ENCODE results near the gene DHRS3.

The DHRS3 gene

DNA sequence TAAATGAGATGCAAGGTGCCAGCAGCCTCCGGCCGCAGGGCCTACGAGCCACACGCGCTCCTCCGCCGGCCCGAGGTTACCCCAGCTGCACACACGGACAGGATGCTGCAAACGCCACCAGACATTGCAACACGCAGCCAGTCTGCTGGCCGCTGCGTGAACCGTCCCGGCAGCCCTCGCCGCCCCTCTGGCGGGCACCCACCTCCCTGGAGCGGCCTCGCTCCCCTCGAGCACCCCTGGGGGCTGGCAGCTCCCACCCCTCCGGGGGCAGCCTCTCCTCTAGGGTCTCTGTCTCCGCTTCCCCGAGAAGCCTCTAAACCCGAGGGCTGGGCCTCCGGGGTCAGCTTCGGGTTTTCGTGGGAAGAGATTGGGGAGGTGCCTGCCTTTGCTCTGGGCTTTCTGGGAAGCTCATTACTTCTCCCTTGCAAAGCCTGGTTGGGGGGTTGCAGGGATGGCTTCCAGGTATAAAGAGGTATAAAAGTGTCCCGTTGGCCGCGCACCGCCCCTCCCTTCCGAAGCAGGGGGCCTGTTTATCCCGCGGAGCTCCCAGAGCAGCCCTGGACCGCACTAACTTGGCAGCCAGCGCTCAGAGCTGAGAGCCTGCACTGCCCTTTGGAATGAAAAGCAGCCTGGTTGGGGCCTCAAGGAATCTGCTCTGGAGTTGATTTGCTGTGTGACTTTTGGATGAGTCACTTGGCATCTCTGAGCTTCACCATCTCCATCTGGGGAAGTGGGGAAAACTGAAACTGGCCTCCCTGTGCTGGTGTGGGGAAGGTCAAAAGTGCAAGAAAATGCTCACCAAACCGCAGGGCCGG is 21.8 kb downstream of the DHRS3 start:
- Histone ChIP-seq H3K9me3 (ENCODE audit: control insufficient read depth in 2 of 2, low read length in 2 of 2) (no peaks in the 10 kb centered on the region), H3K4me1 (ENCODE audit: control insufficient read depth, insufficient read depth, low read length) (peaks cover 85% of the 10 kb centered on the region), H3K36me3 (ENCODE audit: control insufficient read depth in 2 of 2, insufficient read depth in 2 of 2, low read length in 2 of 2) (peaks cover 0 to 7% of the 10 kb centered on the region in 2 donors), H3K9ac (ENCODE audit: low read length in 2 of 2) (peak overlapping the region in 1 of 2 donors; percentile 47), H3K27me3 (ENCODE audit: control insufficient read depth in 1 of 2, insufficient read depth in 2 of 2, low read length in 2 of 2) (no peaks in the 10 kb centered on the region), H3K4me3 (ENCODE audit: low read length in 2 of 2) (peak overlapping the region; percentile 15 to 70), H3K27ac (ENCODE audit: low read length) (peak overlapping the region; percentile 94)

- Histone ChIP-seq H3K27me3 (ENCODE audit: control insufficient read depth in 1 of 2, insufficient read depth in 2 of 2, low read length in 2 of 2) (no peaks in the 10 kb centered on the region), H3K9ac (ENCODE audit: low read length in 2 of 2) (peak overlapping the region in 1 of 2 donors; percentile 64), H3K4me1 (ENCODE audit: control insufficient read depth, insufficient read depth, low read length) (peaks cover 85% of the 10 kb centered on the region), H3K4me3 (ENCODE audit: low read length in 2 of 2) (peak overlapping the region; percentile 15 to 70), H3K27ac (ENCODE audit: low read length) (peak overlapping the region; percentile 94), H3K36me3 (ENCODE audit: control insufficient read depth in 2 of 2, insufficient read depth in 2 of 2, low read length in 2 of 2) (peaks cover 0 to 7% of the 10 kb centered on the region in 2 donors), H3K9me3 (ENCODE audit: control insufficient read depth in 2 of 2, low read length in 2 of 2) (no peaks in the 10 kb centered on the region)
These were observed 22.3 kb downstream of the DHRS3 start for GRCh38 chr1:12595757-12596006.

- peak overlapping the region; percentile 94 for H3K27ac ChIP-seq (ENCODE audit: low read length)
- no peaks in the 10 kb centered on the region for H3K27me3 ChIP-seq (ENCODE audit: control insufficient read depth in 1 of 2, insufficient read depth in 2 of 2, low read length in 2 of 2)
- peaks cover 84% of the 10 kb centered on the region for H3K4me1 ChIP-seq (ENCODE audit: control insufficient read depth, insufficient read depth, low read length)
- H3K4me3 ChIP-seq (ENCODE audit: low read length in 2 of 2), result peak overlapping the region; percentile 22 to 65
- H3K9ac ChIP-seq (ENCODE audit: low read length in 2 of 2), result peak overlapping the region; percentile 23 to 64
- peaks cover 0 to 7% of the 10 kb centered on the region in 2 donors for H3K36me3 ChIP-seq (ENCODE audit: control insufficient read depth in 2 of 2, insufficient read depth in 2 of 2, low read length in 2 of 2)
- H3K9me3 ChIP-seq (ENCODE audit: control insufficient read depth in 2 of 2, low read length in 2 of 2), result no peaks in the 10 kb centered on the region
These were observed 22.8 kb downstream of the DHRS3 start for GRCh38 chr1:12594966-12595756.

DNA sequence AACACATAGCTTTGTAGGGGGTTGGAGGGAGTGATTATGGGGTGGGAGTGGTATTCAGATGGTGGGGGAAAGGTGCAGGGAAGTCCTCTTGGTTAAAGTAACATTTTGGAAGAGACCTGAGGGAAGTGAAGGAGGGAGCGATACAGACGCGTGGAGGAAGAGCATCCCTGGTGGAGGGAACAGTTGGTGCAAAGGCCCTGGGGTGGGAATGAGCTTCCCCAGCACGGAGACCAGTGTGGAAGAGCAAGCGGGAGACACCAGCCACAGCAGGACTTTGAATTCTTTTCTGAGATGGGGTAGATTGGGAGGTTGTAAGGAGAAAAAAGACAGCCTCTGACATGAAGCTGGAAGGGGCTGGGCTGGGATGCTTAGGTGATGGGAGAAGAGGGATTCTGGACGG is 23.5 kb downstream of the DHRS3 start:
- Histone ChIP-seq H3K4me1 (ENCODE audit: control insufficient read depth, insufficient read depth, low read length) (peaks cover 77% of the 10 kb centered on the region), H3K9ac (ENCODE audit: low read length in 2 of 2) (peak overlapping the region in 1 of 2 donors; percentile 23), H3K27me3 (ENCODE audit: control insufficient read depth in 1 of 2, insufficient read depth in 2 of 2, low read length in 2 of 2) (no peaks in the 10 kb centered on the region), H3K4me3 (ENCODE audit: low read length in 2 of 2) (peak overlapping the region in 1 of 2 donors; percentile 61), H3K27ac (ENCODE audit: low read length) (peak overlapping the region; percentile 94), H3K9me3 (ENCODE audit: control insufficient read depth in 2 of 2, low read length in 2 of 2) (no peaks in the 10 kb centered on the region), H3K36me3 (ENCODE audit: control insufficient read depth in 2 of 2, insufficient read depth in 2 of 2, low read length in 2 of 2) (peaks cover 0 to 4% of the 10 kb centered on the region in 2 donors)

GRCh38 chr1:12593621-12594066 is 24.4 kb downstream of the DHRS3 start:
- Histone ChIP-seq H3K27ac (ENCODE audit: low read length) (peak overlapping the region; percentile 94), H3K9me3 (ENCODE audit: control insufficient read depth in 2 of 2, low read length in 2 of 2) (no peaks in the 10 kb centered on the region), H3K9ac (ENCODE audit: low read length in 2 of 2) (peak overlapping the region in 1 of 2 donors; percentile 36), H3K36me3 (ENCODE audit: control insufficient read depth in 2 of 2, insufficient read depth in 2 of 2, low read length in 2 of 2) (peaks cover 0 to 4% of the 10 kb centered on the region in 2 donors), H3K27me3 (ENCODE audit: control insufficient read depth in 1 of 2, insufficient read depth in 2 of 2, low read length in 2 of 2) (no peaks in the 10 kb centered on the region), H3K4me3 (ENCODE audit: low read length in 2 of 2) (no peak overlapping the region), H3K4me1 (ENCODE audit: control insufficient read depth, insufficient read depth, low read length) (peaks cover 70% of the 10 kb centered on the region)

- Histone ChIP-seq H3K27me3 (ENCODE audit: control insufficient read depth in 1 of 2, insufficient read depth in 2 of 2, low read length in 2 of 2) (no peaks in the 10 kb centered on the region), H3K36me3 (ENCODE audit: control insufficient read depth in 2 of 2, insufficient read depth in 2 of 2, low read length in 2 of 2) (peaks cover 0 to 4% of the 10 kb centered on the region in 2 donors), H3K4me3 (ENCODE audit: low read length in 2 of 2) (no peak overlapping the region), H3K9me3 (ENCODE audit: control insufficient read depth in 2 of 2, low read length in 2 of 2) (no peaks in the 10 kb centered on the region), H3K9ac (ENCODE audit: low read length in 2 of 2) (no peak overlapping the region), H3K4me1 (ENCODE audit: control insufficient read depth, insufficient read depth, low read length) (peaks cover 60% of the 10 kb centered on the region), H3K27ac (ENCODE audit: low read length) (peak overlapping the region; percentile 53)
These were observed 25.5 kb downstream of the DHRS3 start for GRCh38 chr1:12592496-12592895.

DNA sequence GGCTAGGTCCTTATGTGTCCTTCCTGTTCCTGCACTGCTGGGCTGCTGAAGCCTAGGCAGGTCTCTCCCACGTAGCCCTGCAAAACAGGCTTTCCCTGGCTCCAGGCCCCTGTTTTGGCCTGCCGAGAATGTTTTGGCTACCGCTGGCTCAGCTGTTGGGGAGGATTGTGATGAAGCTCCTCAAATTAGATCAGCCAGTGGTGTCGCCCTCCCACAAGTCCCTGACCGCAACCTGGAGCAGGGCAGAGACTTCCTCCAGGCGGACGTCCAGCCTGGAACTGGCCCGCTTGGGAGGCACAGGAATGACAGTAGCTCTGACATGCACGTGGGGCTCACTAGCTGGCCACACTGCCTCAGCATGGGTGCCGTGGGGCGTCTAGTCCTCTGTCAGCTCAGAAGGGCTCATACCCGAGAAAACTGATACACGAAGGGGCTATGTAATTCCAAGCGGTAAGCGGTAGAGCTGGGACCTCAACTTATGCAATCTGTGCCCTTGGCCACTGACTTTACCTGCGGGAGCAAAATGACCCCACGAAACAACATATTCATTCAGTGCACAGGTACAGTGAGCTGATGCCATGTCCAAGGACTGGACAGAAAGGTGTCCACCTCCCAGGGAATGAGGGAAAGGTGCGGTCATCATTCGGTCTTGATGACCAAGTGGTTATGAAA is 26.6 kb downstream of the DHRS3 start:
- Histone ChIP-seq H3K4me1 (ENCODE audit: control insufficient read depth, insufficient read depth, low read length) (peaks cover 51% of the 10 kb centered on the region), H3K36me3 (ENCODE audit: control insufficient read depth in 2 of 2, insufficient read depth in 2 of 2, low read length in 2 of 2) (peaks cover 0 to 4% of the 10 kb centered on the region in 2 donors)

DNA sequence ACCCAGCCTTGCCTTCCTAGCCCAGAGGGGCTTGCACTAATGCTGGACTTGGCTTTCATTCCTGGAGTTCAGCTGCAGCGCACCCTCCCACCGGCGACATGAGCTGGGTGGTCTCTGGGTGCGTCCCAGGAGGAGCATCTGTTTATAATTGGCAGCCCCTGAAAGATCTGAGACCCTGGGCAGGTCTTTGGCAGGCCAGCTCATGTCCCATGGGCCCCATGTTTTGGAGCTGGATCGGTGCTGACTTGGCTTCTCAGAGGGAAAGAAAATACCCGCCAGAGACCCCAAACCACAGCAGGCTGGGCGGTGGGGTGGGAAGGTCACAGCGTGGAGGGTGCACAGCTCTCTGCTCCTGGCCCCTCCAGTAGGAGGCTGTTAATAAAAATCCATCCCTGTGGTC is 29.3 kb downstream of the DHRS3 start:
- peaks cover 0 to 9% of the 10 kb centered on the region in 2 donors for H3K36me3 ChIP-seq (ENCODE audit: control insufficient read depth in 2 of 2, insufficient read depth in 2 of 2, low read length in 2 of 2)
- no peak overlapping the region for H3K9ac ChIP-seq (ENCODE audit: low read length in 2 of 2)
- no peak overlapping the region for H3K4me3 ChIP-seq (ENCODE audit: low read length in 2 of 2)
- peaks cover 35% of the 10 kb centered on the region for H3K4me1 ChIP-seq (ENCODE audit: control insufficient read depth, insufficient read depth, low read length)
- no peak overlapping the region for H3K27ac ChIP-seq (ENCODE audit: low read length)
- H3K27me3 ChIP-seq (ENCODE audit: control insufficient read depth in 1 of 2, insufficient read depth in 2 of 2, low read length in 2 of 2), result no peaks in the 10 kb centered on the region
- no peaks in the 10 kb centered on the region for H3K9me3 ChIP-seq (ENCODE audit: control insufficient read depth in 2 of 2, low read length in 2 of 2)

More for the DNA sequence above, 26.6 kb downstream of the DHRS3 start:
- H3K27ac ChIP-seq (ENCODE audit: low read length), result peak overlapping the region; percentile 24
- no peaks in the 10 kb centered on the region for H3K27me3 ChIP-seq (ENCODE audit: control insufficient read depth in 1 of 2, insufficient read depth in 2 of 2, low read length in 2 of 2)
- no peak overlapping the region for H3K4me3 ChIP-seq (ENCODE audit: low read length in 2 of 2)
- H3K9ac ChIP-seq (ENCODE audit: low read length in 2 of 2), result peak overlapping the region in 1 of 2 donors; percentile 21
- no peaks in the 10 kb centered on the region for H3K9me3 ChIP-seq (ENCODE audit: control insufficient read depth in 2 of 2, low read length in 2 of 2)

DNA sequence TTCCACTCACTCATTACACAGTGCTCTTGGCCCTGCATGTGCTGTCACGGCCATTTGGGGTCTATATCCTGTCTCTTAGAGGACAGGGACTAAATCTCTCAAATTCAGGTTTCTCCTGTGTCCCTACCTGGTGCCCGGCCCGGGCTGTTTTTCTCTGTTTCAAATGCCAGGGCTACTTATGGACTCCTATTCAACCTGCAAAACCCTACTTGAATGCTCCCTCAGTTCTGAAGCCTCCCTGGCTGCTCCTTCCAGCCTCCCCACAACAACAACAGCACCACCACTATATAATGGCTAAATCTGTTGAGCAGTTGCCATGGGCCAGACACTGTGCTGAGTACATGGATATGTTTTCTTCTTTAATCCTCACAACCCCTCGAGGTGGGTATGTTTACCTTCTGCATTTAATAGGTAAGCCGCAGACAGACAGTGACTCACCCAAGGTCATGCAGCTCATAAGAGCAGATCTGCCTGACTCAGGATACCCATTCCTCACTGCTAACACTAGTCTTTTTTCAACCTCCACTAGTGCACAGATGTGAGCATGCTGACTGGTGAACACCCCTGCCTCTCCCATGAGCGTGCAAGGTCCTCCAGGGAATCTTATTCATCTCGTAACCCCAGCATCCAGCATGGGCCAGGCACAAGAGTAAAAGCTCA is 29.9 kb downstream of the DHRS3 start:
- Histone ChIP-seq H3K27ac (ENCODE audit: low read length) (no peak overlapping the region), H3K4me3 (ENCODE audit: low read length in 2 of 2) (no peak overlapping the region), H3K27me3 (ENCODE audit: control insufficient read depth in 1 of 2, insufficient read depth in 2 of 2, low read length in 2 of 2) (no peaks in the 10 kb centered on the region), H3K36me3 (ENCODE audit: control insufficient read depth in 2 of 2, insufficient read depth in 2 of 2, low read length in 2 of 2) (peaks cover 0 to 9% of the 10 kb centered on the region in 2 donors), H3K9ac (ENCODE audit: low read length in 2 of 2) (no peak overlapping the region), H3K9me3 (ENCODE audit: control insufficient read depth in 2 of 2, low read length in 2 of 2) (no peaks in the 10 kb centered on the region), H3K4me1 (ENCODE audit: control insufficient read depth, insufficient read depth, low read length) (peaks cover 30% of the 10 kb centered on the region)
